ENCODE data around the gene CHIA. TPM values are rescaled to one million over a fixed set of nuclear protein-coding genes. Genes with fewer than 3 reads are reported as not detected.

The CHIA gene
- total RNA-seq, 1 experiment from 2014 or later, result not detected

- H3K4me2 ChIP-seq (ENCODE audit: low read length), result no peak overlapping the region
- TF ChIP-seq RAD21 (IDR thresholded peaks at IDR 0.05; ENCODE audit: low read depth), result no peak
- TF ChIP-seq SRF (IDR thresholded peaks at IDR 0.05; ENCODE audit: low read depth), result no peak
- TF ChIP-seq CBX3 (IDR thresholded peaks at IDR 0.05; ENCODE audit: low read depth), result no peak
- TF ChIP-seq EZH2phosphoT487 (IDR thresholded peaks at IDR 0.05; ENCODE audit: borderline replicate concordance), result no peak
- TF ChIP-seq YY1 (IDR thresholded peaks at IDR 0.05; ENCODE audit: extremely low read depth, insufficient replicate concordance, low read depth, low read length), result no peak
- TF ChIP-seq EZH2 (IDR thresholded peaks at IDR 0.05), result no peak
- TF ChIP-seq TCF7L2 (IDR thresholded peaks at IDR 0.05; ENCODE audit: borderline replicate concordance, extremely low read depth, insufficient read depth, insufficient read length), result no peak
- intact Hi-C loops (cut with micrococcal nuclease), result no loop called here
- no peaks in the 10 kb centered on the region for H4K20me1 ChIP-seq (ENCODE audit: insufficient read depth)
- no peak overlapping the region for H3K4me3 ChIP-seq (replicated peaks in 1 of 2; ENCODE audit: low read depth in 1 of 2, low read length in 2 of 2)
- H3K27ac ChIP-seq (ENCODE audit: low read depth, low read length), result no peak overlapping the region
- no peaks in the 10 kb centered on the region for H3K9me3 ChIP-seq (ENCODE audit: control insufficient read depth in 1 of 2, insufficient read depth in 1 of 2, low read depth in 1 of 2, low read length in 2 of 2)
- H2AFZ ChIP-seq (ENCODE audit: low read depth, low read length, poor library complexity, severe bottlenecking), result no peak overlapping the region
- peaks cover 28% of the 10 kb centered on the region; the same call in 1 of the 2 replicates for H3K27me3 ChIP-seq (ENCODE audit: insufficient read depth, low read length)
- no TSS peak for BruUV-seq (replicated peaks)
- ATAC-seq (no peak), DNase-seq (ENCODE audit: low read depth, low spot score) (no peak)
- no peaks in the 10 kb centered on the region for H3K4me1 ChIP-seq (ENCODE audit: control insufficient read depth in 1 of 2, insufficient read depth in 2 of 2, low read length in 2 of 2)
- no peaks in the 10 kb centered on the region for H3K9me2 ChIP-seq (ENCODE audit: insufficient read depth)
- H3K36me3 ChIP-seq (ENCODE audit: control insufficient read depth in 1 of 2, insufficient read depth in 2 of 2, low read length in 2 of 2), result no peaks in the 10 kb centered on the region
- no peaks in the 10 kb centered on the region for H3K79me2 ChIP-seq (ENCODE audit: insufficient read depth, low read length)
- RAD21 ChIA-PET (ENCODE audit: low non-redundant PET in 1 of 2, low total read pairs in 2 of 2, uncharacterized antibody in 2 of 2, unreplicated experiment in 2 of 2), result no interaction called here
- POLR2A ChIA-PET, result no interaction called here
- CTCF ChIA-PET, result no interaction called here
- H3K9ac ChIP-seq (ENCODE audit: low read length), result no peak overlapping the region
These were observed 40.7 kb upstream of the CHIA start for GRCh38 chr1:111249960-111250359.

GRCh38 chr1:111251570-111251969 lies 39.1 kb upstream of the CHIA start:
- Histone ChIP-seq H4K20me1 (ENCODE audit: insufficient read depth) (no peaks in the 10 kb centered on the region), H3K27ac (ENCODE audit: low read depth, low read length) (no peak overlapping the region), H3K36me3 (ENCODE audit: control insufficient read depth in 1 of 2, insufficient read depth in 2 of 2, low read length in 2 of 2) (no peaks in the 10 kb centered on the region), H3K9me2 (ENCODE audit: insufficient read depth) (no peaks in the 10 kb centered on the region), H3K27me3 (ENCODE audit: insufficient read depth, low read length) (peaks cover 39% of the 10 kb centered on the region), H3K9ac (ENCODE audit: low read length) (no peak overlapping the region), H3K4me3 (replicated peaks in 1 of 2; ENCODE audit: low read depth in 1 of 2, low read length in 2 of 2) (no peak overlapping the region), H3K4me1 (ENCODE audit: control insufficient read depth in 1 of 2, insufficient read depth in 2 of 2, low read length in 2 of 2) (no peaks in the 10 kb centered on the region), H3K79me2 (ENCODE audit: insufficient read depth, low read length) (no peaks in the 10 kb centered on the region), H3K4me2 (ENCODE audit: low read length) (no peak overlapping the region), H2AFZ (ENCODE audit: low read depth, low read length, poor library complexity, severe bottlenecking) (no peak overlapping the region), H3K9me3 (ENCODE audit: control insufficient read depth in 1 of 2, insufficient read depth in 1 of 2, low read depth in 1 of 2, low read length in 2 of 2) (no peaks in the 10 kb centered on the region)
- ATAC-seq (no peak), DNase-seq (ENCODE audit: low read depth, low spot score) (no peak)
- RAD21 ChIA-PET (ENCODE audit: low non-redundant PET in 1 of 2, low total read pairs in 2 of 2, uncharacterized antibody in 2 of 2, unreplicated experiment in 2 of 2), result no interaction called here
- TF ChIP-seq JUND (IDR thresholded peaks at IDR 0.05), result no peak
- TF ChIP-seq ZNF274 (IDR thresholded peaks at IDR 0.05; ENCODE audit: low read depth, low read length), result no peak
- no peak for TF ChIP-seq SP1 (IDR thresholded peaks at IDR 0.05; ENCODE audit: low read depth)
- no peak for TF ChIP-seq POLR2AphosphoS5 (IDR thresholded peaks at IDR 0.05; ENCODE audit: low read depth, low read length)
- TF ChIP-seq SRF (IDR thresholded peaks at IDR 0.05; ENCODE audit: low read depth), result no peak
- no peak for TF ChIP-seq ELF1 (IDR thresholded peaks at IDR 0.05; ENCODE audit: borderline replicate concordance, low read depth)
- TF ChIP-seq POLR2A (IDR thresholded peaks at IDR 0.05; ENCODE audit: borderline replicate concordance, extremely low read depth, insufficient read depth, insufficient read length), result no peak
- TF ChIP-seq RAD21 (IDR thresholded peaks at IDR 0.05; ENCODE audit: low read depth), result no peak
- POLR2A ChIA-PET, result no interaction called here
- no TSS peak for BruUV-seq (replicated peaks)
- intact Hi-C loops (cut with micrococcal nuclease), result no loop called here
- CTCF ChIA-PET, result no interaction called here

Data from HCT116 (cell line).